ENCODE data around the gene GPBAR1. TPM values are rescaled to one million over a fixed set of nuclear protein-coding genes. Genes with fewer than 3 reads are reported as not detected.

GPBAR1 gene
- total and polyA plus RNA-seq, 2 experiments from 2014 or later = 0.44 TPM; not detected in 1

DNA sequence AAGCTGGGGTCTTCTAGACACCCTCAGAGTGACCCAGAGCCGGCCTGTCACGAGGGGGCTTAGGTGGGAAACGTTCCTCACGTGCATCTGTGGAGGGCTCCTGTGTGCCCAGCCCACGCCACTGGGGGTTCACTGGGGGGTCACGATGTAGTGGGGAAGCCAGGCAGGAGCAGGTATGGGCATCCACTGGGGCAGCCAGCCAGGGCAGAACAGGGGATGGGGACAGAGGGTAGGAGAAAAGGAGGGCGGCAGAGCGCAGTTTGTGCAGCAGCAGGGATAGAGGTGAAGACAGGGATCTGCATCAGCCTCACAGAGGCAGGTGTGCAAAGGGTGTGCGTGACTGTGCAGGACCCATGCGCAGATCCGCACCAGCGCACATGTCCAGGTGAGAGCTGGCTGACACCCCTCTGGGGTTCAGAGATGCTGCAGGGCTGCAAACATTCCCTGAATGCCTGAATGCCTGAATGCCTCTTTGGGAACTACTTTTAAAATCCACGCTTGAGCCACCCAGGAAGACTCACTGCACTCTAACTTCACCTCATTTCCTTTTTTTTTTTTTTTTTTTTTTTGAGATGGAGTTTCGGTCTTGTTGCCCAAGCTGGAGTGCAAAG, 19.6 kb downstream of the GPBAR1 start (continued):
- TF ChIP-seq, protein P1, sequence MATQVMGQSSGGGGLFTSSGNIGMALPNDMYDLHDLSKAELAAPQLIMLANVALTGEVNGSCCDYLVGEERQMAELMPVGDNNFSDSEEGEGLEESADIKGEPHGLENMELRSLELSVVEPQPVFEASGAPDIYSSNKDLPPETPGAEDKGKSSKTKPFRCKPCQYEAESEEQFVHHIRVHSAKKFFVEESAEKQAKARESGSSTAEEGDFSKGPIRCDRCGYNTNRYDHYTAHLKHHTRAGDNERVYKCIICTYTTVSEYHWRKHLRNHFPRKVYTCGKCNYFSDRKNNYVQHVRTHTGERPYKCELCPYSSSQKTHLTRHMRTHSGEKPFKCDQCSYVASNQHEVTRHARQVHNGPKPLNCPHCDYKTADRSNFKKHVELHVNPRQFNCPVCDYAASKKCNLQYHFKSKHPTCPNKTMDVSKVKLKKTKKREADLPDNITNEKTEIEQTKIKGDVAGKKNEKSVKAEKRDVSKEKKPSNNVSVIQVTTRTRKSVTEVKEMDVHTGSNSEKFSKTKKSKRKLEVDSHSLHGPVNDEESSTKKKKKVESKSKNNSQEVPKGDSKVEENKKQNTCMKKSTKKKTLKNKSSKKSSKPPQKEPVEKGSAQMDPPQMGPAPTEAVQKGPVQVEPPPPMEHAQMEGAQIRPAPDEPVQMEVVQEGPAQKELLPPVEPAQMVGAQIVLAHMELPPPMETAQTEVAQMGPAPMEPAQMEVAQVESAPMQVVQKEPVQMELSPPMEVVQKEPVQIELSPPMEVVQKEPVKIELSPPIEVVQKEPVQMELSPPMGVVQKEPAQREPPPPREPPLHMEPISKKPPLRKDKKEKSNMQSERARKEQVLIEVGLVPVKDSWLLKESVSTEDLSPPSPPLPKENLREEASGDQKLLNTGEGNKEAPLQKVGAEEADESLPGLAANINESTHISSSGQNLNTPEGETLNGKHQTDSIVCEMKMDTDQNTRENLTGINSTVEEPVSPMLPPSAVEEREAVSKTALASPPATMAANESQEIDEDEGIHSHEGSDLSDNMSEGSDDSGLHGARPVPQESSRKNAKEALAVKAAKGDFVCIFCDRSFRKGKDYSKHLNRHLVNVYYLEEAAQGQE (IDR thresholded peaks at IDR 0.05; ENCODE audit: unreplicated experiment) = no peak
- TF ChIP-seq CREB1 (CRISPR knock-in tag; IDR thresholded peaks at IDR 0.05; ENCODE audit: low read depth) (no peak), ZNF331 (CRISPR knock-in tag; IDR thresholded peaks at IDR 0.05; ENCODE audit: low read depth) (no peak), STAT1 (IDR thresholded peaks at IDR 0.05; ENCODE audit: unreplicated experiment) (no peak), POLR2AphosphoS5 (IDR thresholded peaks at IDR 0.05; ENCODE audit: low read depth) (no peak)
- TF ChIP-seq, protein P2, sequence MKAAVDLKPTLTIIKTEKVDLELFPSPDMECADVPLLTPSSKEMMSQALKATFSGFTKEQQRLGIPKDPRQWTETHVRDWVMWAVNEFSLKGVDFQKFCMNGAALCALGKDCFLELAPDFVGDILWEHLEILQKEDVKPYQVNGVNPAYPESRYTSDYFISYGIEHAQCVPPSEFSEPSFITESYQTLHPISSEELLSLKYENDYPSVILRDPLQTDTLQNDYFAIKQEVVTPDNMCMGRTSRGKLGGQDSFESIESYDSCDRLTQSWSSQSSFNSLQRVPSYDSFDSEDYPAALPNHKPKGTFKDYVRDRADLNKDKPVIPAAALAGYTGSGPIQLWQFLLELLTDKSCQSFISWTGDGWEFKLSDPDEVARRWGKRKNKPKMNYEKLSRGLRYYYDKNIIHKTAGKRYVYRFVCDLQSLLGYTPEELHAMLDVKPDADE (IDR thresholded peaks at IDR 0.05) = no peak

DNA sequence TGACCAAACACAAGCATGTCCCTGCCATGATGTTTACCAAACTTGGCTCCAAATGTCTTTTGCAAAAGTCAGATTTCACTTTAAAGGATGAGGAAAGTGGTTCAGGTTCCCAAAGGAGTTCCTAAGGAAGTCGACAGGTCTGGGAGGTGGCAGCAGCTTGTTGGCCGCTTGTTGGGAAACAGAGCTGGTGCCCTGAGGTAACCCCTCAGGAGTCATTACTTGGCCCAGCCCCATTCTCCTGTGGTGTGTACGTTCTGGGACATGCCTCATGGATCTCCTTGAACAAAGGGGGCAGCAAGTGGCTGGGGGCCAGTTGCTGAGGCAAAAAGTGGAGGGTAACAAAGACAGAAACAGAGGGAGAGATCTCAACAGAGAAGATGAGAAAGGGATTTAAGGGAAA, 20.6 kb downstream of the GPBAR1 start:
- H3K4me3 ChIP-seq = no peak overlapping the region
- H3K4me1 ChIP-seq (ENCODE audit: insufficient read depth) = peaks cover 5% of the 10 kb centered on the region
- H3K9me3 Mint-ChIP-seq = no peaks in the 10 kb centered on the region
- H3F3A ChIP-seq (replicated peaks; ENCODE audit: low read depth) = no peaks in the 10 kb centered on the region
- no peak overlapping the region for H2AFZ ChIP-seq
- DNase-seq (ENCODE audit: low spot score) (no peak), ATAC-seq (no peak)
- no peaks in the 10 kb centered on the region for H3K27me3 ChIP-seq (ENCODE audit: insufficient read depth)
- H3K36me3 ChIP-seq (ENCODE audit: insufficient read depth) = no peaks in the 10 kb centered on the region; the same call in 1 of the 2 replicates
- no peak overlapping the region for H3K27ac ChIP-seq (ENCODE audit: low read depth)
- H3K4me2 ChIP-seq = no peak overlapping the region
- H3K27ac Mint-ChIP-seq = no peak overlapping the region
- no peak overlapping the region; the same call in 2 of the 3 replicates for H3K4me3 Mint-ChIP-seq
- peaks cover 11% of the 10 kb centered on the region; the same call in 2 of the 3 replicates for H3K36me3 Mint-ChIP-seq (ENCODE audit: low read depth)
- H3K4me1 Mint-ChIP-seq = peaks cover 6% of the 10 kb centered on the region; the same call in 2 of the 3 replicates
- TF ChIP-seq EZH2phosphoT487 (IDR thresholded peaks at IDR 0.05; ENCODE audit: unreplicated experiment) (no peak), NANOG (IDR thresholded peaks at IDR 0.05; ENCODE audit: borderline replicate concordance) (no peak), ZNF114 (CRISPR knock-in tag; IDR thresholded peaks at IDR 0.05) (no peak), ZNF331 (CRISPR knock-in tag; IDR thresholded peaks at IDR 0.05; ENCODE audit: low read depth) (no peak), JUNB (IDR thresholded peaks at IDR 0.05; ENCODE audit: unreplicated experiment) (no peak)
- TF ChIP-seq, protein P1 (IDR thresholded peaks at IDR 0.05; ENCODE audit: unreplicated experiment) = no peak
- TF ChIP-seq, protein P2 (IDR thresholded peaks at IDR 0.05) = no peak
- peaks cover 14% of the 10 kb centered on the region for H3K27me3 Mint-ChIP-seq (ENCODE audit: insufficient read depth, low read depth, poor library complexity)
- H4K20me1 ChIP-seq (replicated peaks; ENCODE audit: insufficient read depth) = no peaks in the 10 kb centered on the region
- no peaks in the 10 kb centered on the region for H3K9me2 ChIP-seq (ENCODE audit: insufficient read depth)
- H3K79me2 ChIP-seq (replicated peaks; ENCODE audit: insufficient read depth) = no peaks in the 10 kb centered on the region
